Measurements from ENCODE around the gene GLIS1. TPM values are rescaled to one million over a fixed set of nuclear protein-coding genes. Genes with fewer than 3 reads are reported as not detected.
"Not testable (repeated sequence)": the region's sequence is repeated elsewhere in the genome, so short reads cannot be mapped to it uniquely, and the experiment has no call there.

The GLIS1 gene
- total and polyA plus RNA-seq, 2 donors, result 0.42 to 2.0 TPM

GRCh38 chr1:53652441-53653199 is 86.3 kb downstream of the GLIS1 start:
- H3K27ac ChIP-seq (ENCODE audit: low read depth), result no peak overlapping the region
- DNase-seq (ENCODE audit: extremely low spot score), result no peak
- WGBS, result 90% methylated on average over 7 of the region's 7 CpGs
- H3K36me3 ChIP-seq (ENCODE audit: insufficient read depth), result no peaks in the 10 kb centered on the region
- H3K4me3 ChIP-seq (ENCODE audit: low read depth, low read length), result no peak overlapping the region
- no peaks in the 10 kb centered on the region for H3K4me1 ChIP-seq (ENCODE audit: insufficient read depth)

GRCh38 chr1:53651356-53651755 is 87.6 kb downstream of the GLIS1 start:
- H3K36me3 ChIP-seq (ENCODE audit: insufficient read depth), result no peaks in the 10 kb centered on the region
- no peak overlapping the region for H3K27ac ChIP-seq (ENCODE audit: low read depth)
- no peaks in the 10 kb centered on the region for H3K4me1 ChIP-seq (ENCODE audit: insufficient read depth)
- 92% methylated on average over 1 of the region's 1 CpG for WGBS
- H3K4me3 ChIP-seq (ENCODE audit: low read depth, low read length), result no peak overlapping the region
- no peak for DNase-seq (ENCODE audit: extremely low spot score)

- no peak overlapping the region for H3K27ac ChIP-seq (ENCODE audit: low read depth)
- no peak overlapping the region for H3K4me3 ChIP-seq (ENCODE audit: low read depth, low read length)
- WGBS, result 88% methylated on average over 7 of the region's 7 CpGs
- no peaks in the 10 kb centered on the region for H3K4me1 ChIP-seq (ENCODE audit: insufficient read depth)
- DNase-seq (ENCODE audit: extremely low spot score), result no peak
- H3K36me3 ChIP-seq (ENCODE audit: insufficient read depth), result no peaks in the 10 kb centered on the region
Observed at GRCh38 chr1:53648516-53648915, 90.4 kb downstream of the GLIS1 start.

DNA sequence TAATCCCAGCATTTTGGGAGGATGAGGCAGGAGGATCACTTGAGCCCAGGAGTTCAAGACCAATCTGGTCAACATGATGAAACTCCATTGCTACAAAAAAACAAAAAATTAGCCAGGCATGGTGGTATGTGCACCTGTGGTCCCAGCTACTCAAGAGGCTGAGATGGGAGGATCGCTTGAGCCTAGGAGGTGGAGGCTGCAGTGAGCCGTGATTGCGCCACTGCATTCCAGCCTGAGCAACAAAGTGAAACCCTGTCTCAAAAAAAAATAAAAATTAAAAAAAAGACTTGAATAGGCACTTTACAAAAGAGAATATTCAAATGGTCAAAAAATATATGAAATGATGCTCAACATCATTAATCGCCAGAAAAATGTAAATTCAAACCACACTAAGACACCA is 91.0 kb downstream of the GLIS1 start:
- not testable (repeated sequence) for H3K4me1 ChIP-seq (ENCODE audit: insufficient read depth); H3K36me3 ChIP-seq (ENCODE audit: insufficient read depth); H3K27ac ChIP-seq (ENCODE audit: low read depth); H3K4me3 ChIP-seq (ENCODE audit: low read depth, low read length); DNase-seq (ENCODE audit: extremely low spot score)
- 96% methylated on average over 4 of the region's 4 CpGs for WGBS

DNA sequence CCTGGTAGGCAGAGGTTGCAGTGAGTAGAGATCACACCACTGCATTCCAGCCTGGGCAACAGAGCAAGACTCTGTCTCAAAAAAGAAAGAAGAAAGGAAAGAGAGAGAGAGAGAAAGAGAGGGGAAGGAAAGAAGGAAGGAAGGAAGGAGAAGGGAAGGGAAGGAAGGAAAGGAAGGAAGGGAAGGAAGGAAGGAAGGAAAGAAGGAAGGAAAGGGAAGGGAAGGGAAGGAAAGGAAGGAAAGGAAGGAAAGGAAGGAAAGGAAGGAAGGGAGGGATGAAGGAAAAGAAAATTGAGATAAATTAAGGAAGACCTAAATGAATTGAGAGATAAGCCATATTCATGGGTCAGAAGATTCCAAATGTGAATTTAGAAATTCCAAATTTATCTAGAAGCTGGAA is 92.2 kb downstream of the GLIS1 start:
- H3K4me3 ChIP-seq (ENCODE audit: low read depth, low read length), result no peak overlapping the region
- H3K36me3 ChIP-seq (ENCODE audit: insufficient read depth), result no peaks in the 10 kb centered on the region
- no peak for DNase-seq (ENCODE audit: extremely low spot score)
- no peaks in the 10 kb centered on the region for H3K4me1 ChIP-seq (ENCODE audit: insufficient read depth)
- no peak overlapping the region for H3K27ac ChIP-seq (ENCODE audit: low read depth)

DNA sequence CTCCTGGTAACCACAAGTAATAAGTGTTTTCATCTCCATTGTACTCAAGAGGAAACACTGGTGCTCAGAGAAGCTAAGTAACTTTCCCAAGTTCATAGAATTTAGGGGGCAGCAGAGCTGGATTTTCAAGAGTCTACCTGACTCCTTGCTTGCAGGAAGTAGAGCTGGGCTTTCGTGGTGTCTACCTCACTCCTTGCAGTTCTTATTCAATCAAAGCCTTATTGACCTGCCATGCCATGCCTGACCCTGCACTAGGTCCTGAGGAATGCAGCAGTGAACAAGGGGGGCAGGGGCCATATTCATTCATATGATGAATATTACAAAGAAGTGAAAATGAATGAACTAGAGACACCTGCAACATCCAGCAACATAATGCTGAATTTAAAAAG is 93.3 kb downstream of the GLIS1 start:
- Histone ChIP-seq H3K4me3 (ENCODE audit: low read depth, low read length) (no peak overlapping the region), H3K36me3 (ENCODE audit: insufficient read depth) (no peaks in the 10 kb centered on the region), H3K27ac (ENCODE audit: low read depth) (no peak overlapping the region), H3K4me1 (ENCODE audit: insufficient read depth) (no peaks in the 10 kb centered on the region)
- WGBS, result 98% methylated on average over 1 of the region's 1 CpG
- no peak for DNase-seq (ENCODE audit: extremely low spot score)

DNA sequence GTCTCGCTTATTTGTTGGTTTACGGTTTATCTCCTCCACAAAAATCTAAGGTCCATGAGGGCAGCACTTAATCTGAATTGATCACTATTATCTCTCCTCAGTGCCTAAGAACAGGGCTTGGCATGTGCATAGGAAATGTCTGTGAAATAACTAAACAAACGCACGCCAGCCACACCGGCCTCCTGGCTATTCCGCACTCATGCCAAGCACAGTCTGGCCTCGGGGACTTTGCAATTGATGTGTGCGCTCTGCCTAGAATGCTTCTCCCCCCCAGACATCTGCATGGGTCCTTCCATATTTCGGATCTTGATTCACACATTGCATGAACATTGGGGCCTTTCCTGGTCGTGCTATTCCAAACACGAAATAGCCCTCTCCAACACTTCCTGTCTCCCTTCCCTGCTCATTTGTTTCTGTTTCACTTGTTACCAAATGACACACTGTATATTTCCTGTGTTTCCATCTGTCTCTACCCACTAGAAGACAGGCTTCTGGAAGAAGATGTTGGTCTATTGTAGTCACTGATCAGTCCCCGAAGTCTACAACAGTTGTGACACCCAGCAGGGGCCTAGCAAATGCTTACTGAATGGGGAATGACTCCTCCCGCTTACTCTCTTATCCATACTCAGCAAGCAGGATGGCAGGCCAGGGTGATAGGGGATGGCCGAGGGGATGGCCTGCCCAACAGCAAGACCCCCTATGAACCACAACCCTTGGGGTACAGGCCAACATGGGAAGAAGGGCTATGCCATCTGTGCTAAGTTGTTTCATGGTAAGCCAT is 93.9 kb downstream of the GLIS1 start:
- WGBS, result 87% methylated on average over 14 of the region's 14 CpGs
- no peak for DNase-seq (ENCODE audit: extremely low spot score)
- Histone ChIP-seq H3K4me3 (ENCODE audit: low read depth, low read length) (no peak overlapping the region), H3K27ac (ENCODE audit: low read depth) (no peak overlapping the region), H3K4me1 (ENCODE audit: insufficient read depth) (no peaks in the 10 kb centered on the region), H3K36me3 (ENCODE audit: insufficient read depth) (no peaks in the 10 kb centered on the region)

DNA sequence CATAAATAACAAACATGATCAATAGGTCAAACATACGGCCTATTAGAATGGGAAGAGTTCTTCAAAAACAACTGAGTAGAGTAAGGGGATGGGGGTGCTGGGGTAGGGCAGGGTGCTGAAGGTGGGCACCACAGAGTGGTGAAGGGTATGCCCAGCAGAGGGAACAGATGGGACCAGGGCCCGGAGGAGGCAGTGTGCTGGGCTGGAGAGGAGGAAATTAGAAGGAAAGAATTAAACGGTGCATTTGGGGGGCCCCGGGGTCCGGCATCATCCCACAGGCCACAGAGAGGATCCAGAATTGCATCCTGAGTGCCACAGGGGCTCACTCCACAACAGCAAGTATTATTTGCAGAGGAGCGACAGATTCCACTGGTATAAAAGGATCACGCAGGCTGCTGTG is 94.5 kb downstream of the GLIS1 start:
- 93% methylated on average over 7 of the region's 7 CpGs for WGBS
- Histone ChIP-seq H3K4me1 (ENCODE audit: insufficient read depth) (no peaks in the 10 kb centered on the region), H3K4me3 (ENCODE audit: low read depth, low read length) (no peak overlapping the region), H3K36me3 (ENCODE audit: insufficient read depth) (no peaks in the 10 kb centered on the region), H3K27ac (ENCODE audit: low read depth) (no peak overlapping the region)
- no peak for DNase-seq (ENCODE audit: extremely low spot score)

GRCh38 chr1:53643881-53644390 is 95.0 kb downstream of the GLIS1 start:
- WGBS, result 55% methylated on average over 4 of the region's 4 CpGs
- Histone ChIP-seq H3K4me1 (ENCODE audit: insufficient read depth) (no peaks in the 10 kb centered on the region), H3K36me3 (ENCODE audit: insufficient read depth) (no peaks in the 10 kb centered on the region), H3K27ac (ENCODE audit: low read depth) (no peak overlapping the region), H3K4me3 (ENCODE audit: low read depth, low read length) (no peak overlapping the region)
- no peak for DNase-seq (ENCODE audit: extremely low spot score)

- H3K4me1 ChIP-seq (ENCODE audit: insufficient read depth), result no peaks in the 10 kb centered on the region
- DNase-seq (ENCODE audit: extremely low spot score), result no peak
- H3K36me3 ChIP-seq (ENCODE audit: insufficient read depth), result no peaks in the 10 kb centered on the region
- H3K4me3 ChIP-seq (ENCODE audit: low read depth, low read length), result no peak overlapping the region
- 80% methylated on average over 17 of the region's 17 CpGs for WGBS
- H3K27ac ChIP-seq (ENCODE audit: low read depth), result no peak overlapping the region
Observed at GRCh38 chr1:53643041-53643880, 95.7 kb downstream of the GLIS1 start.

DNA sequence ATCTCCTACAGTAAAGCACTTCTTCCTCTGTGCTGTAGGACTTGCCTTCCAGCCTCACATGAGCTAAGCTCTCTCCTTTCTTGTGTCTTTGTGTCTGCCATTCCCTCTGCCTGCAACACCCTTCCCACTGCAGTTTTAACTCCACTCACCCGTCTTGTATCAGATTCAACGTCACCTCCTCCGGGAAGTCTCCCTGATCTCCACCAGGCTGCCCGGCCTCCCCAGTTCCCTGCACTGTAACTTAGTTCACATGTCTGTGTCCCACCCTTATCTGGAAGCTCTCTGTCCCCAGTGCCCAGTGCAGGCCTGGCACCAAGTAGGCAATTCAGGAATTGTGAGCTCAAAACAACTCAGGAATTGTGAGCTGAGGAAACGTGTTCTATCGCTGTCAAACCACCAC is 96.4 kb downstream of the GLIS1 start:
- DNase-seq (ENCODE audit: extremely low spot score), result no peak
- Histone ChIP-seq H3K4me1 (ENCODE audit: insufficient read depth) (no peaks in the 10 kb centered on the region), H3K27ac (ENCODE audit: low read depth) (no peak overlapping the region), H3K36me3 (ENCODE audit: insufficient read depth) (no peaks in the 10 kb centered on the region), H3K4me3 (ENCODE audit: low read depth, low read length) (no peak overlapping the region)
- 94% methylated on average over 6 of the region's 6 CpGs for WGBS

GRCh38 chr1:53642215-53642555 is 96.8 kb downstream of the GLIS1 start:
- Histone ChIP-seq H3K4me3 (ENCODE audit: low read depth, low read length) (no peak overlapping the region), H3K4me1 (ENCODE audit: insufficient read depth) (no peaks in the 10 kb centered on the region), H3K27ac (ENCODE audit: low read depth) (no peak overlapping the region), H3K36me3 (ENCODE audit: insufficient read depth) (no peaks in the 10 kb centered on the region)
- WGBS, result 96% methylated on average over 7 of the region's 7 CpGs
- no peak for DNase-seq (ENCODE audit: extremely low spot score)

DNA sequence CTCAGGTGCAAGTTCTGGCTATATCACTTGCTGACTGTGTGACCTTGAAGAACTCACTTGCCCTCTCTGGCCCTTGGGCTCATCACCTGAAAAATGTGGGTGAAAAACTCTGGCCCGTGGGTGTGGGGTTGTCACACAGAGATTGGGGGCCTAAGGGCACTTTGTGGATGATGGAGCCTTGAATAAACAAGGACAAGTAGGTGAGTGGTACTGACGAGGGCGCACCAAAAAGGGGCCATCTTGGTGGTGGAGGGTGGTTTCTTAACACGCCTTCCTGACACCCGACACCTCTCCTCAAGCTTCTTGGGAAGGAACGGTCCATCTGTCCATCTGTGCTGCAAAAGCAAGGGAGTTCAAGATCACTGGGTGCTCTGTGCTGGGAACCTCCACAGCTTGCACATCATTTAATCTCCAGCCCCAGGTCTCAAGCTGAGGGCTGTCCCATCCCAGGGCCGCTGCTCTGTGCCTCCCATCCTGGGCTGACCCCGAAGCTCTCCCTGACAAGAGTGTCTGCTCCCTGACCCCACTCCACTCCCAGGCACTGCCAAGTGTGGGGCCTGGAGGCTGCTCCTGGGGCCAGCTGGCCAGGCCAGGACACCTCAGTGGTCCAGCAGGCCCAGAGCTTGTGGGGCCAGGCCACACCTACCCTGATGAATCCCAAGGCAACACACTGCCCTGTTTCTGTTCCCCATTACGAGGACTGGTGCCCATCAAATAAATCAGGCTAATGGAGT is 97.3 kb downstream of the GLIS1 start:
- DNase-seq (ENCODE audit: extremely low spot score), result no peak
- H3K4me3 ChIP-seq (ENCODE audit: low read depth, low read length), result no peak overlapping the region
- no peak overlapping the region for H3K27ac ChIP-seq (ENCODE audit: low read depth)
- no peaks in the 10 kb centered on the region for H3K36me3 ChIP-seq (ENCODE audit: insufficient read depth)
- no peaks in the 10 kb centered on the region for H3K4me1 ChIP-seq (ENCODE audit: insufficient read depth)
- WGBS, result 91% methylated on average over 9 of the region's 9 CpGs
